Upper lobe of right lung (tissue), 1 donor: ENCODE data around the gene ABCA1. TPM values are rescaled to one million over a fixed set of nuclear protein-coding genes. Genes with fewer than 3 reads are reported as not detected.
A peak's percentile ranks its signal among the peaks of the same experiment; 100 is the strongest.

Source experiments
- ATAC-seq: fragments of 200-7000 bp; cut with Tn5 transposase; one replicate; pipeline ENCODE4 v1.9.1; 2020; ENCODE audit warnings: mild to moderate bottlenecking, moderate library complexity
- DNase-seq: peaks from one replicate; pipeline ENCODE4 v3.0.0-alpha.2; 2020
- H3K27ac ChIP-seq: fragments of 200-600 bp; one replicate; pipeline ENCODE4 v1.8.0; 2022
- H3K27me3 ChIP-seq: fragments of 200-600 bp; one replicate; pipeline ENCODE4 v1.8.0; 2022; ENCODE audit warnings: mild to moderate bottlenecking
- H3K36me3 ChIP-seq: fragments of 200-600 bp; one replicate; pipeline ENCODE4 v1.8.0; 2022
- H3K4me1 ChIP-seq: fragments of 200-600 bp; one replicate; pipeline ENCODE4 v1.8.0; 2022
- H3K4me3 ChIP-seq: fragments of 200-600 bp; one replicate; pipeline ENCODE4 v1.8.0; 2022; ENCODE audit warnings: mild to moderate bottlenecking
- H3K9me3 ChIP-seq: fragments of 200-600 bp; one replicate; pipeline ENCODE4 v1.8.0; 2022
- CTCF ChIP-seq: fragments of 200-600 bp; IDR thresholded peaks from one replicate; pipeline ENCODE4 v1.8.0; 2022; ENCODE audit warnings: antibody characterized with exemption
- intact Hi-C: fragments of 100-400 bp; cut with DNase I; formaldehyde crosslinking; loops from one replicate; pipeline ENCODE4 v1.11.0; 2022
- total RNA-seq: library from RNA; stranded (reverse); fragmentation: NEBNext Ultra II Directional; extraction: Animal tissue kit (Norgen Biotek cat#: 25700); gene quantifications from one replicate; pipeline ENCODE4 v1.2.1, GENCODE V29; 2021
- donor health status: DM: no; HTN: yes; CAD: no; lungs with severe emphysema.

ABCA1 gene
- total RNA-seq, 1 donor from 2014 or later = 49.0 TPM

- no peaks in the 10 kb centered on the region for H3K9me3 ChIP-seq
- ATAC-seq (no peak), DNase-seq (no peak)
- H3K36me3 ChIP-seq = peaks cover 100% of the 10 kb centered on the region
- no peak for TF ChIP-seq CTCF
- H3K27me3 ChIP-seq = no peaks in the 10 kb centered on the region
- H3K27ac ChIP-seq = no peak overlapping the region
- intact Hi-C loops = no loop called here
- H3K4me1 ChIP-seq = no peaks in the 10 kb centered on the region
- H3K4me3 ChIP-seq = no peak overlapping the region
These were observed 107.6 kb downstream of the ABCA1 start for GRCh38 chr9:104820336-104820735.

- no peak for TF ChIP-seq CTCF
- Histone ChIP-seq H3K4me3 (no peak overlapping the region), H3K9me3 (no peaks in the 10 kb centered on the region), H3K36me3 (peaks cover 100% of the 10 kb centered on the region), H3K27me3 (no peaks in the 10 kb centered on the region), H3K4me1 (no peaks in the 10 kb centered on the region), H3K27ac (no peak overlapping the region)
- no peak for ATAC-seq
- intact Hi-C loops = no loop called here
- DNase-seq = no peak
These were observed 108.9 kb downstream of the ABCA1 start for GRCh38 chr9:104819033-104819432.

- H3K36me3 ChIP-seq = peaks cover 100% of the 10 kb centered on the region
- DNase-seq (no peak), ATAC-seq (no peak)
These were observed 110.5 kb downstream of the ABCA1 start for GRCh38 chr9:104817437-104817836.

DNA sequence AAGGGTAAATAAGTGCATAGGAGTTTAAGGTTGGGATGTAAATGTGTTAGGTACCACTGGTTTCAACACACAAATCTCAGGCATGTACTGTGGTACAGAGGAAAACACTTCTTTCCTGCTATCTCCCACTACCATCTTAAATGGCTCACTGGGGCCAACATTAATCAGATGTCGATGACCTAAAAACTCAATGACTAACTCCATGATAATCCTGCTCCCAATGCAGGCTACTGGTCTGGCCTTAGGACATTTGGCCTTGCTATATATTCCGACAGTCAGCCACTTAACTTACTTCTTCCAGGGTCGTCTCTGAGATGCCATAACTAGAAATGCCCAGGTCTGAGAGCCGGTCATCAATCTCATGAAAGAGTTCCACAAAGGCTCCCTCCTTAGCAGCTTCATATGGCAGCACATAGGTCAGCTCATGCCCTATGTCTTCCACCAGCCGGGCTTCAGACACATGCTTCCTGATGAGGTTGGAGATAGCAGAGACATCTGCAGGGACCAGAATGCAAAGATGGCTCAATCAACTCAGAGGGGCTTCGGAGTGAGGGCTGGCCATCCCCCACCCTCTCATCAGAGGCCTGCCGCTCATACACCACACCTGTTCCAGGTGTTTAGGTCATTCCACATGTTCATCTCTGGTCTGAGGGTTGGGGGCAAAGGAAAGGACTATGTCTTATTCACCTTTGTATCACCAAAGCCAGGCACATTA is 111.9 kb downstream of the ABCA1 start:
- intact Hi-C loops = no loop called here
- DNase-seq (no peak), ATAC-seq (no peak)
- Histone ChIP-seq H3K27me3 (no peaks in the 10 kb centered on the region), H3K4me1 (no peaks in the 10 kb centered on the region), H3K9me3 (no peaks in the 10 kb centered on the region), H3K27ac (no peak overlapping the region), H3K4me3 (no peak overlapping the region), H3K36me3 (peaks cover 100% of the 10 kb centered on the region)
- TF ChIP-seq CTCF = no peak

More at GRCh38 chr9:104817437-104817836, 110.5 kb downstream of the ABCA1 start:
- H3K27me3 ChIP-seq = no peaks in the 10 kb centered on the region
- no peaks in the 10 kb centered on the region for H3K9me3 ChIP-seq
- H3K4me1 ChIP-seq = no peaks in the 10 kb centered on the region
- TF ChIP-seq CTCF = no peak
- no peak overlapping the region for H3K27ac ChIP-seq
- no peak overlapping the region for H3K4me3 ChIP-seq
- intact Hi-C loops = no loop called here

DNA sequence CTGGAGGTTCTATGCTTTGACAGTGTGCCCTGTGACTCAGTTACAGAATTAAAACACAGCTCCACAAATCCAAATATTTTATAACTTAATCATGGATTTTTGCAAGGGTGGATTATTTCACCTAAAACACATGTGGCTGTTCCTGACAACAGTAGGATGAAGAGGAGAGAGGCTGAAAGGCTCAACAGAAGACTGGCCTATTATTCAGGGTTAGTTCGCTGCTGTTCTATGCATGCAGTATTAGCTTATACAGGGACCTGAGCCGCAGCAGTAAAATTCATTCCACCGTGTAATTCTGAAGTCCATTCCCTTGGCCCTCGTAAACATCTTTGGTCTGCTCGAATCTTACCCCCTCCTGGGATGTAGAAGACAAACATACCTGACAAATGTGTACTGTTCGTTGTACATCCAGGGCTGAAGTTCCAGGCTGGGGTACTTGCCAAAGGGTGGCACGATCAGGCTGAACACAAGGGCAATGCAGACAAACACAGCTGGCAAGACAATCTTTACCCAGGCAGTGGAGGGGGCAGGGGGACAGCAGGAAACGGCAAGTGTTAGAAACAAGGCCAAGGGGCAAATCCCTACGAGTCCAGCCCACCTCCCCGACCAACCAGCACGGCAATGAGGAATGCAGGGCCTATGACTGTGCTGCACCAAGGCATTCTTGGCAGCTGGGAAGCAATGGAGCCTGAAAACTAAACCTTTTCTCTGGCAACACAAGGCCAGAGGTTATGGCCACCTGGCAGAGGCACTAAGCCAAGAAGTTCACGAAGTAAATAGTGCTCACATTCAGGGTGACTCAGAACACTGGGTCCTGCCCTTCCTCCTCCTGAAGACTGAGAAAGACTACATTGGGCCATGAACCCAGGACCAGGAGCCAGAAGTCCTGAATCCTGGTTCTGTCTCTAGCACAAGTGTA is 117.3 kb downstream of the ABCA1 start:
- Histone ChIP-seq H3K4me3 (no peak overlapping the region), H3K27me3 (no peaks in the 10 kb centered on the region), H3K9me3 (no peaks in the 10 kb centered on the region), H3K4me1 (no peaks in the 10 kb centered on the region), H3K36me3 (peaks cover 94% of the 10 kb centered on the region), H3K27ac (no peak overlapping the region)
- DNase-seq = no peak
- TF ChIP-seq CTCF = no peak
- intact Hi-C loops = no loop called here
- ATAC-seq = peak; percentile 49
